Kidney epithelial cell (primary cell): ENCODE measurements around the gene QARS1. TPM values are rescaled to one million over a fixed set of nuclear protein-coding genes. Genes with fewer than 3 reads are reported as not detected.

Source experiments
- DNase-seq: peaks from one replicate; pipeline ENCODE4 v3.0.0-alpha.2; 2010; ENCODE audit warnings: low read depth
- H3K27me3 ChIP-seq: 2 replicates; pipeline ENCODE4 v1.6.0; 2011; ENCODE audit warnings: low read length; ENCODE audit not compliant: control insufficient read depth, insufficient read depth
- H3K36me3 ChIP-seq: 2 replicates; pipeline ENCODE4 v1.5.1; 2011; ENCODE audit warnings: low read length; ENCODE audit not compliant: control insufficient read depth, insufficient read depth
- H3K4me3 ChIP-seq: 2 replicates; pipeline ENCODE4 v1.5.1; 2011; ENCODE audit warnings: low read depth, mild to moderate bottlenecking, control low read depth, low read length
- total RNA-seq: library from RNA; depleted of rRNA; stranded (reverse); fragments of >200 nt; gene quantifications from 2 replicates; pipeline ENCODE4 v1.2.3, GENCODE V29; 2015
- TF ChIP-seq, protein P1 (sequence below): IDR thresholded peaks from 2 replicates; pipeline ENCODE4 v1.5.1; 2011; ENCODE audit warnings: mild to moderate bottlenecking, moderate library complexity, low read length, control low read depth, inconsistent platforms; ENCODE audit not compliant: insufficient read depth, poor library complexity, severe bottlenecking

QARS1 gene
- total RNA-seq: 279 and 320 TPM in 2 replicates

DNA sequence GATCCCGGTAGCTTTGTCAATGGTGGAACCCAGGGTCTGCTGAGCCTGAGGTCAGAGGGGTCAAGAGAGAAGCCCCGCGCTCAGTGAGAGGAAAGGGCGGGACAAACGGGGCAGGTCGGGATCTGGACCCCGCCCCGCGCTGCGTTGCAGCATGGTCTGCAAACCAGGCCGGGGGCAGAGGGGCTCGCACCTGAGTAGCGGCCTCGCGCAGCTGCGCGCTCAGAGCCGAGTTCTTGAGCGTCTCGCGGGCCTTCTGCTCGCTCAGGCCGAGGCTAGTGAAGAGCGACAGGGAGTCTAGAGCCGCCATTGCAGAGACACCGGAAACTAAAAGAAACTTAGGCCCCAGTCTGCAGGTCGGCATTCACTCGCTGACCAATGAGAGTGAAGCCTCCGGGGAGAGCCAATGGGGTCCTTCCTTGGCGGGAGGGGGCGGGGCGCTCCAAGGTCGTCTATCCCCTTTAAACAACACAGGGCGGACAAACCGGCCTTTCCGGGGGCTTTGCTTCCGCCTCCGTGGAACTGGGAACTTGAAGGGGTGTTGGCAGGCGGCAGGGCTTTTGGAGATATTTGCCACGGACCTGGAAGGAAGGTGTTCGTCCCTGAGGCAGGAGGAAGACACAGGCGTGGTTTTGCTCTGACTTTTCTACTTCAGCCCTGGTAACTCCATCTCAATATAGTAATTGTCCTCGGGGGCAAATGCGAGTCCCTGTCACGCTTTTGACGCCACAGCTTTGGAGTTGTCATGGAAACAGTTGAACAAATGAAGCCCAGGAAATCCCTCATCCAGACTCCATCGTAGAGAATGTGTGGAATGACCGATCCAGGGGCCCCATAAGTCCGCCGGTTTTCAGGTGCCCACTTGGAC is at the start of gene QARS1:
Gene QARS1 (minus strand): TSS at position 331 of the 865 bp plus-strand sequence. CDS start 24 bp downstream, at position 307.
- Histone ChIP-seq H3K36me3 (no peaks in the 10 kb centered on the region), H3K4me3 (peak within 1 kb of the TSS; percentile 76), H3K27me3 (no peaks in the 10 kb centered on the region)
- DNase-seq: peak; percentile 70
- TF ChIP-seq, protein P1, sequence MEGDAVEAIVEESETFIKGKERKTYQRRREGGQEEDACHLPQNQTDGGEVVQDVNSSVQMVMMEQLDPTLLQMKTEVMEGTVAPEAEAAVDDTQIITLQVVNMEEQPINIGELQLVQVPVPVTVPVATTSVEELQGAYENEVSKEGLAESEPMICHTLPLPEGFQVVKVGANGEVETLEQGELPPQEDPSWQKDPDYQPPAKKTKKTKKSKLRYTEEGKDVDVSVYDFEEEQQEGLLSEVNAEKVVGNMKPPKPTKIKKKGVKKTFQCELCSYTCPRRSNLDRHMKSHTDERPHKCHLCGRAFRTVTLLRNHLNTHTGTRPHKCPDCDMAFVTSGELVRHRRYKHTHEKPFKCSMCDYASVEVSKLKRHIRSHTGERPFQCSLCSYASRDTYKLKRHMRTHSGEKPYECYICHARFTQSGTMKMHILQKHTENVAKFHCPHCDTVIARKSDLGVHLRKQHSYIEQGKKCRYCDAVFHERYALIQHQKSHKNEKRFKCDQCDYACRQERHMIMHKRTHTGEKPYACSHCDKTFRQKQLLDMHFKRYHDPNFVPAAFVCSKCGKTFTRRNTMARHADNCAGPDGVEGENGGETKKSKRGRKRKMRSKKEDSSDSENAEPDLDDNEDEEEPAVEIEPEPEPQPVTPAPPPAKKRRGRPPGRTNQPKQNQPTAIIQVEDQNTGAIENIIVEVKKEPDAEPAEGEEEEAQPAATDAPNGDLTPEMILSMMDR: no peak

DNA sequence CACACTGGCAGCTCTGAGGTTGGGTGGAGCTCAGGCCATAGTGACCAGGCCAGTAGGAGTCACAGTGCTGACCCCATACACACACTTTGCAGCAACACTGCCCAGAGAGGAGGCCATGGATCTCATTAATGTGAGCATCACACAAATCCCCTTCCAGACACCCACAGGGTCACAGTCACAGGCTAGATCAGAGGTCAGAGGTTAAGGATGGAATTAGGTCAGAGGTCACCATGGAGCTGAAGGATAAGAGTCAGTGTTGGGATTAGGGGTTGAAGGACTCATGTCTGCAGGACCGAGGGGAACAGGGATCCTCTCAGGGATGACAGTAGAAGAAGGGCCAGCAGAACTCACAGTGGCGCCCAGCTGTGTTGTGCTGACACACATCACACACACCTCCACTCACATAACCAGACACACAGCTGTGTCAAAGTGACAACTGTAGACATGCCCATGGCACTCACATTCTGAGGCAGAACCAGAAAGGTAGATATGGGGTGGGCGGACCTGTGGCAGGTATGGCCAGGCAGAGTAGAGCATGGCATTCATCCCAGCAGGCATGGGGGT is 48.9 kb upstream of the QARS1 start:
- Histone ChIP-seq H3K4me3 (no peak overlapping the region), H3K36me3 (no peaks in the 10 kb centered on the region), H3K27me3 (peaks cover 4% of the 10 kb centered on the region)
- DNase-seq: no peak
- TF ChIP-seq, protein P1: no peak

DNA sequence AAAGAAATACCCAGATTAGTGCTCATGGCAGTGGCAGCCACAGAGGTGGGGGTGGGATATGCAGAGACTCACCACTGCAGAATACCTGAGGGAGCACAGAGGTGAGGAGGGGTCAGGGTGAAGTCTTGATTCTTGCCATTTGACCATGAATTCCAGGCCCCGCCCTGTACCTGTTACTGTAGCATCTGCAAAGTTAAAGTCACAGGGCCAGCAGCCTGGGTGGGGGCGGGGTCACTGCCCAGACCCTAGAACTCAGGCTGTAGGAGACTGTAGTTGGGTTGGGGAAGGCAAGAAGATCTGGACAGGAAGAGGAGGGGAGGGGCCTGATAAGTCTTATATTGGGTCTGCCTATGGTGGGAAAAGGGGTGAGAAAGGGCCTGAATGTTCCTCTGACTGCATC is 47.1 kb upstream of the QARS1 start:
- peaks cover 4% of the 10 kb centered on the region for H3K27me3 ChIP-seq
- TF ChIP-seq, protein P1: no peak
- H3K4me3 ChIP-seq: no peak overlapping the region
- no peaks in the 10 kb centered on the region for H3K36me3 ChIP-seq
- DNase-seq: no peak

DNA sequence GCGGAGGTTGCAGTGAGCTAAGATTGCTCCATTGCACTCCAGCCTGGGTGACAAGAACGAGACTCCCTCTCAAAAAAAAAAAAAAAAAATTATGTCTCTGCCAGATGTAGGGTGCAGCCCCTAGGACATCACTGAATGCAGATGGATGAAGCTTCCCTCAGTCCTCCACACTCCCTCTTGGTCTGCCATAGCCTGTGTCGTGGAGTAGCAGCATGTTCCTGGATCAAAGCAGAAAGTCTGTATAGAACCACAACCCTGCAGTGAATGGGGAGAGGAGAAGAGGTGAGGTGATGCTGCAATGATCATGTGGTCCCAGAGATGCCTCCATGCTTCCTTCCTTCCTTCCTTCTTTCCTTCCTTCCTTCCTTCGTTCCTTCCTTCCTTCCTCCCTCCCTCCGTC is 43.6 kb upstream of the QARS1 start:
- Histone ChIP-seq H3K36me3 (no peaks in the 10 kb centered on the region), H3K4me3 (no peak overlapping the region), H3K27me3 (peaks cover 4% of the 10 kb centered on the region)
- TF ChIP-seq, protein P1: no peak
- no peak for DNase-seq

DNA sequence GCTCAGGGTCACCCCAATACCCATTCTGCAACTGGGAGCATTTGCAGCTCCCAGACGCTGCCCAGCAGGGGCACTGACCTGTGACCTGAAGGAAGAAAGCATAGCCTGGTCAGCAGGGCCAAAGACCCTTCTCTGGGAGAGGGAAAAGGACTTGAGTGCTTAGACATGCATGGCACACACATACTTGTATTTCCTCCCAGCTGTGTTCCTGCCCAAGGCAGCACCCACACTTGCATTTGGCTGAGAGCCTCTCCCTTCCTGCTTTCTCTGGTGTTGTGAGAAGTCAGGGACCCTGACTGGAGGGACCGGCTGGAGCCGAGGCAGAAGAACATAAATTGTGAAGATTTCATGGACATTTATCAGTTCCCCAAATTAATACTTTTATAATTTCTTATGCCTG is 35.5 kb upstream of the QARS1 start:
- no peaks in the 10 kb centered on the region for H3K36me3 ChIP-seq
- H3K27me3 ChIP-seq: peaks cover 5% of the 10 kb centered on the region
- no peak for DNase-seq
- no peak overlapping the region for H3K4me3 ChIP-seq
- TF ChIP-seq, protein P1: no peak
